Measurements from ENCODE around the gene CNST. TPM values are rescaled to one million over a fixed set of nuclear protein-coding genes. Genes with fewer than 3 reads are reported as not detected.
A peak's percentile ranks its signal among the peaks of the same experiment; 100 is the strongest.
"Not testable (repeated sequence)": the region's sequence is repeated elsewhere in the genome, so short reads cannot be mapped to it uniquely, and the experiment has no call there.

Gene CNST
- polyA plus RNA-seq, 1 experiment = 21.5 TPM

- TF ChIP-seq CTCF (IDR thresholded peaks at IDR 0.05; ENCODE audit: low read depth, low read length) = no peak
- H3K27ac ChIP-seq (ENCODE audit: low read depth, low read length) = peak overlapping the region; percentile 94
- POLR2A ChIA-PET = no interaction called here
- H3K9me3 ChIP-seq (ENCODE audit: control insufficient read depth, insufficient read depth, low read length) = no peaks in the 10 kb centered on the region
- no peak overlapping the region for H3K4me3 ChIP-seq (ENCODE audit: low read depth, low read length)
- CTCF ChIA-PET = interaction anchor here (1.6 kb wide), 1 partner anchor 58 kb away, joined by 8 read pairs; no protein-coding TSS in a partner anchor
- H3K27me3 ChIP-seq (ENCODE audit: control insufficient read depth, insufficient read depth, low read length) = no peaks in the 10 kb centered on the region
- peak; percentile 79 for DNase-seq (ENCODE audit: low read depth, low spot score)
Observed at GRCh38 chr1:246705368-246705767, 139.1 kb downstream of the CNST start.

GRCh38 chr1:246708166-246708565 lies 141.9 kb downstream of the CNST start:
- no peak overlapping the region for H3K4me3 ChIP-seq (ENCODE audit: low read depth, low read length)
- no peaks in the 10 kb centered on the region for H3K9me3 ChIP-seq (ENCODE audit: control insufficient read depth, insufficient read depth, low read length)
- H3K27me3 ChIP-seq (ENCODE audit: control insufficient read depth, insufficient read depth, low read length) = no peaks in the 10 kb centered on the region
- no peak for TF ChIP-seq CTCF (IDR thresholded peaks at IDR 0.05; ENCODE audit: low read depth, low read length)
- H3K27ac ChIP-seq (ENCODE audit: low read depth, low read length) = no peak overlapping the region
- ChIA-PET POLR2A (no interaction called here), CTCF (no interaction called here)
- DNase-seq (ENCODE audit: low read depth, low spot score) = no peak

GRCh38 chr1:246709196-246709595 lies 142.9 kb downstream of the CNST start:
- Histone ChIP-seq H3K27ac (ENCODE audit: low read depth, low read length) (no peak overlapping the region), H3K27me3 (ENCODE audit: control insufficient read depth, insufficient read depth, low read length) (no peaks in the 10 kb centered on the region), H3K4me3 (ENCODE audit: low read depth, low read length) (no peak overlapping the region), H3K9me3 (ENCODE audit: control insufficient read depth, insufficient read depth, low read length) (no peaks in the 10 kb centered on the region)
- no peak for TF ChIP-seq CTCF (IDR thresholded peaks at IDR 0.05; ENCODE audit: low read depth, low read length)
- CTCF ChIA-PET = no interaction called here
- POLR2A ChIA-PET = interaction anchor here (0.6 kb wide), 1 partner anchor 39 kb away, joined by 4 read pairs; no protein-coding TSS in a partner anchor
- no peak for DNase-seq (ENCODE audit: low read depth, low spot score)

- Histone ChIP-seq H3K27ac (ENCODE audit: low read depth, low read length) (no peak overlapping the region), H3K27me3 (ENCODE audit: control insufficient read depth, insufficient read depth, low read length) (no peaks in the 10 kb centered on the region), H3K4me3 (ENCODE audit: low read depth, low read length) (no peak overlapping the region), H3K9me3 (ENCODE audit: control insufficient read depth, insufficient read depth, low read length) (no peaks in the 10 kb centered on the region)
- DNase-seq (ENCODE audit: low read depth, low spot score) = no peak
- POLR2A ChIA-PET = interaction anchor here (0.6 kb wide), 1 partner anchor 39 kb away, joined by 4 read pairs; no protein-coding TSS in a partner anchor
- TF ChIP-seq CTCF (IDR thresholded peaks at IDR 0.05; ENCODE audit: low read depth, low read length) = no peak
- CTCF ChIA-PET = no interaction called here
Observed at GRCh38 chr1:246709835-246710234, 143.6 kb downstream of the CNST start.

- CTCF ChIA-PET = no interaction called here
- POLR2A ChIA-PET = no interaction called here
- no peak for TF ChIP-seq CTCF (IDR thresholded peaks at IDR 0.05; ENCODE audit: low read depth, low read length)
- Histone ChIP-seq H3K27ac (ENCODE audit: low read depth, low read length) (no peak overlapping the region), H3K27me3 (ENCODE audit: control insufficient read depth, insufficient read depth, low read length) (no peaks in the 10 kb centered on the region), H3K4me3 (ENCODE audit: low read depth, low read length) (no peak overlapping the region), H3K9me3 (ENCODE audit: control insufficient read depth, insufficient read depth, low read length) (no peaks in the 10 kb centered on the region)
- no peak for DNase-seq (ENCODE audit: low read depth, low spot score)
Observed at GRCh38 chr1:246711548-246712003, 145.3 kb downstream of the CNST start.

GRCh38 chr1:246712428-246712827 lies 146.2 kb downstream of the CNST start:
- DNase-seq (ENCODE audit: low read depth, low spot score); POLR2A ChIA-PET; H3K9me3 ChIP-seq (ENCODE audit: control insufficient read depth, insufficient read depth, low read length); H3K27me3 ChIP-seq (ENCODE audit: control insufficient read depth, insufficient read depth, low read length); CTCF ChIA-PET; H3K4me3 ChIP-seq (ENCODE audit: low read depth, low read length); H3K27ac ChIP-seq (ENCODE audit: low read depth, low read length): not testable (repeated sequence)
